Cardiac fibroblast (primary cell): ENCODE data around the gene IFT80.
"Not testable (repeated sequence)": the region's sequence is repeated elsewhere in the genome, so short reads cannot be mapped to it uniquely, and the experiment has no call there.

Experiments
- DNase-seq, 2 donors: peaks; one replicate each; pipeline versions ENCODE4 v3.0.0 to v3.0.0-alpha.2; 2010; ENCODE audit warnings: low read depth in 2 of 2
- H3K4me3 ChIP-seq, 2 donors: replicated peaks in 1 of 2; 1 replicate in 1 of 2; 2 replicates in 1 of 2; pipeline ENCODE4 v1.5.1; 2011; ENCODE audit warnings: low read depth in 2 of 2, low read length in 2 of 2, mild to moderate bottlenecking in 2 of 2, moderate library complexity in 1 of 2
- TF ChIP-seq, protein P1 (sequence below): IDR thresholded peaks from one replicate; pipeline ENCODE4 v1.5.1; 2011; ENCODE audit warnings: low read depth, mild to moderate bottlenecking, low read length, inconsistent platforms

IFT80 gene

DNA sequence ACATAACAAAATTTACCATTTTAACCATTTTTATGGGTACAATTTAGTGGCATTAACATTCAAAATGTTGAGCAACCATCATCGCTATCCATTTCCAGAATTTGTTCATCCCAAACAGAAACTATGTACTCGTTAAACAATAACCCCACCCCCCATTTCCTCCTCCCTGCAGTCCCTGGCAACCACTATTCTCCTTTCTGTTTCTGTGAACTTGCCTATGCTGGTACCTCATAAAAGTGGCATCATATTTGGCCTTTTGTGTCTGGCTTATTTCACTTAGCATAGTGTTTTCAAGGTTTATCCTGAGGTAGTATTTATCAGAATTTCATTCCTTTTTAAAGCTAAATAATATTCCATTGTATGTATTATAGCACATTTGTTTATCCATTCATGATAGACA lies 141.4 kb downstream of the IFT80 start:
- DNase-seq, result no peak
- H3K4me3 ChIP-seq, result no peak overlapping the region
- TF ChIP-seq, protein P1, sequence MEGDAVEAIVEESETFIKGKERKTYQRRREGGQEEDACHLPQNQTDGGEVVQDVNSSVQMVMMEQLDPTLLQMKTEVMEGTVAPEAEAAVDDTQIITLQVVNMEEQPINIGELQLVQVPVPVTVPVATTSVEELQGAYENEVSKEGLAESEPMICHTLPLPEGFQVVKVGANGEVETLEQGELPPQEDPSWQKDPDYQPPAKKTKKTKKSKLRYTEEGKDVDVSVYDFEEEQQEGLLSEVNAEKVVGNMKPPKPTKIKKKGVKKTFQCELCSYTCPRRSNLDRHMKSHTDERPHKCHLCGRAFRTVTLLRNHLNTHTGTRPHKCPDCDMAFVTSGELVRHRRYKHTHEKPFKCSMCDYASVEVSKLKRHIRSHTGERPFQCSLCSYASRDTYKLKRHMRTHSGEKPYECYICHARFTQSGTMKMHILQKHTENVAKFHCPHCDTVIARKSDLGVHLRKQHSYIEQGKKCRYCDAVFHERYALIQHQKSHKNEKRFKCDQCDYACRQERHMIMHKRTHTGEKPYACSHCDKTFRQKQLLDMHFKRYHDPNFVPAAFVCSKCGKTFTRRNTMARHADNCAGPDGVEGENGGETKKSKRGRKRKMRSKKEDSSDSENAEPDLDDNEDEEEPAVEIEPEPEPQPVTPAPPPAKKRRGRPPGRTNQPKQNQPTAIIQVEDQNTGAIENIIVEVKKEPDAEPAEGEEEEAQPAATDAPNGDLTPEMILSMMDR, result no peak

- TF ChIP-seq, protein P1, result no peak
- H3K4me3 ChIP-seq, result no peak overlapping the region
- no peak for DNase-seq
These were observed 145.7 kb downstream of the IFT80 start for GRCh38 chr3:160253298-160253697.

DNA sequence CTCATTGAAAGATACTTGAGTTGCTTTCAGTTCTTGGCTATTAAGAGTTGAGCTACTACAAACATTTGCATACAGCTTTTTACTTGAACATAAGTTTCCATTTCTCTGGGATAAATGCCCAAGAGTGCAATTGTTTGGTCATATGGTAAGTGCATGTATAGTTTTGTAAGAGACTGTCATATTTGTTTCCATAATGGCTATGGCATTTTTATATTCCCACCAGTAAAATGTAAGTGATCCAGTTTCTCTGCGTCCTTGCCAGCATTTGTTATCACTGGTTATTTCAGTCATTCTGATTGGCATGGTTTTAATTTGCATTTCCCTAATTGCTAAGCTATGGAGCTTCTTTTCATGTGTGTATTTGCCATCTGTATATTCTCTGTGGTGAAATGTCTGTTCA lies 151.3 kb downstream of the IFT80 start:
- no peak overlapping the region for H3K4me3 ChIP-seq
- TF ChIP-seq, protein P1, result no peak
- DNase-seq, result no peak

DNA sequence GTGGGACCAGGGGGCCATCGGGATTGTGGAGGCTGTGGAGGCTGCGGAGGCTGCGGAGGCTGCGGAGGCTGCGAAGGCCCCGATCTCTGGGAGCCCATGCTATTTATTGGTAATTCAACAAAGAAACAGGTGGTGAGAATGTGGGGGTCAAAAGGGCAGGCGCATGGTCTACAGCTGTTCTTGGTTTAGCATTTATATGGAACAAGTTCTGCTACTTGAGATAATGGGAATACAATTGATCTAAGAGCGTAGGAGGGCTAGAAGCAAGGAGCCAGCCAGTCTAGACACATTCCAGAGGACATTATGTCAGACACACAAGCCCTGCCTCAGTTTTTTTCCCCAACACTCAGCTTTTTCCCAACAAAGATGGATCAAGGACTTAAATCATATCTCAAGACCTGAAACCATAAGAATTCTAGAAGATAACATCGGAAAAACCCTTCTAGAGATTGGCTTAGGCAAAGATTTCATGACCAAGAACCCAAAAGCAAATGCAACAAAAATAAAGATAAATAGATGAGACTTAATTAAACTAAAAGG lies 153.7 kb downstream of the IFT80 start:
- H3K4me3 ChIP-seq, result no peak overlapping the region
- DNase-seq, result peak in 1 of 2 donors; percentile 47
- TF ChIP-seq, protein P1, result no peak

GRCh38 chr3:160240719-160241118 lies 158.3 kb downstream of the IFT80 start:
- not testable (repeated sequence) for H3K4me3 ChIP-seq, DNase-seq

DNA sequence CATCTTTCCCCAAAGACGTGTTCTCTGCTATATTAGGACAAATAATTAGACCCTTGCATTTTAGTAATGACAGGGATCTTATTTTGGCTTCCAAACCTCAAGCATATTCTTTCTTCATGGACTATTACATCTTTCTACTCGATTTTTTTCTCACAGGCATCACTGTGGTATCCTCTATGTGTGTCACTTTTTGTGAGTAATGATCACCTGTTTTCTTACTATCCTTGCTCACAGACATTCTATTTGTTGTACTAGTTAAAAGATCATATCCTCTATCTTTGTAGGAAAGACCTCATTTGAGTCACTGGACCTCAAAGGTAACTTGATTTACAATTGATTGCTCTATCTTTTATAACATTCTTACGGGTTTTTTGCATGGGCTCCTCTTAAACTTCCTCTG lies 167.0 kb downstream of the IFT80 start:
- DNase-seq, result no peak
- TF ChIP-seq, protein P1, result no peak
- H3K4me3 ChIP-seq, result no peak overlapping the region

DNA sequence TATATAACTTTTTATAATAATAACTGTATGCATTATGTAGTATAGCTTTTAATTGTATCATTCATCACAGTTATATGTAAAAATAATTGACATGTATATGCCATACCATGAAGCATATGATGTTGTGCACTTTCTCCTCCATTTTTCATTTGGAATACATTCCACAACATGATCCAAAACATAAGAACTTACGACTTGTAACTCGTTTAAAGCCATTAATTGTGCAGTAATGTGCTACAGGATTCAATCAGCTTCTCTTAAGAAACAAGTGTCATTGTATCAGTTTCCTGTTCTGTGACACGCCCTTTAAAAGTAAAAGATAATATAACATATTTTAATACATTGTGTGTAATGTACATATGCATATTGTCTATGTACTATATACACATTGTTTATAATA lies 171.6 kb downstream of the IFT80 start:
- DNase-seq, result no peak
- TF ChIP-seq, protein P1, result no peak
- no peak overlapping the region for H3K4me3 ChIP-seq
